H1 (cell line): ENCODE results near the gene NAGA. TPM values are rescaled to one million over a fixed set of nuclear protein-coding genes. Genes with fewer than 3 reads are reported as not detected.

Source experiments
- CTCF ChIA-PET: fragments of 300-600 bp; sonication (Branson Sonifier 250); formaldehyde crosslinking; loops from one replicate; lab custom pipeline; 2021; ENCODE audit not compliant: partially characterized antibody; lab: Charles Lee
- POLR2A ChIA-PET: fragments of 300-600 bp; sonication (Branson Sonifier 250); formaldehyde crosslinking; loops from one replicate; lab custom pipeline; 2021; ENCODE audit warnings: inconsistent platforms; ENCODE audit not compliant: partially characterized antibody; lab: Charles Lee
- DNase-seq, 2 experiments: peaks; one replicate each; pipeline versions ENCODE4 v3.0.0 to v3.0.0-alpha.2; 2010 to 2022; ENCODE audit warnings: low spot score in 2 of 2, low read depth in 1 of 2, mixed read lengths in 1 of 2
- FAIRE-seq: peaks from 2 replicates; lab custom pipeline; 2011; peaks lifted over from hg19 to GRCh38; lab: Jason Lieb, UNC
- H2AFZ ChIP-seq: 2 replicates; pipeline ENCODE4 v1.8.1; 2012; ENCODE audit warnings: low read length, inconsistent platforms
- H2AK5ac ChIP-seq: 2 replicates; pipeline ENCODE4 v1.6.1; 2013; ENCODE audit warnings: low read depth, low read length
- H2BK120ac ChIP-seq: replicated peaks from 2 replicates; pipeline ENCODE3; 2013; ENCODE audit warnings: low read depth, low read length, inconsistent platforms
- H2BK12ac ChIP-seq: 2 replicates; pipeline ENCODE4 v1.6.1; 2013; ENCODE audit warnings: low read depth, low read length
- H2BK15ac ChIP-seq: 2 replicates; pipeline ENCODE4 v1.6.1; 2013; ENCODE audit warnings: low read length
- H2BK20ac ChIP-seq: 2 replicates; pipeline ENCODE4 v1.6.1; 2013; ENCODE audit warnings: low read length
- H2BK5ac ChIP-seq: 2 replicates; pipeline ENCODE4 v1.6.1; 2013; ENCODE audit warnings: low read depth, low read length
- H3K14ac ChIP-seq: 2 replicates; pipeline ENCODE4 v1.6.1; 2013; ENCODE audit warnings: inconsistent platforms; ENCODE audit not compliant: insufficient read length
- H3K18ac ChIP-seq: 2 replicates; pipeline ENCODE4 v1.6.1; 2013; ENCODE audit warnings: low read length; ENCODE audit errors: extremely low read depth
- H3K23ac ChIP-seq: 2 replicates; pipeline ENCODE4 v1.6.1; 2013; ENCODE audit warnings: inconsistent platforms; ENCODE audit not compliant: insufficient read length
- H3K23me2 ChIP-seq: 2 replicates; pipeline ENCODE4 v1.6.1; 2013; ENCODE audit warnings: low read depth, low read length
- H3K27ac ChIP-seq: 2 replicates; pipeline ENCODE4 v1.6.1; 2011; ENCODE audit warnings: low read depth, low read length, inconsistent platforms
- H3K27me3 ChIP-seq, 4 experiments: replicated peaks in 1 of 4; 1 replicate in 1 of 4; 2 replicates in 3 of 4; pipeline versions ENCODE4 v1.6.1 to v1.8.1; 2011 to 2013; ENCODE audit warnings: low read length in 3 of 4, mild to moderate bottlenecking in 3 of 4, inconsistent platforms in 2 of 4, mixed read lengths in 2 of 4, moderate library complexity in 1 of 4; ENCODE audit not compliant: control insufficient read depth in 3 of 4, insufficient read depth in 3 of 4; ENCODE audit errors: extremely low read depth in 1 of 4
- H3K36me3 ChIP-seq, 4 experiments: 2 replicates each; pipeline versions ENCODE4 v1.6.1 to v1.8.1; 2011 to 2013; ENCODE audit warnings: mild to moderate bottlenecking in 4 of 4, low read length in 3 of 4, moderate library complexity in 2 of 4, control low read depth in 1 of 4, inconsistent platforms in 1 of 4; ENCODE audit not compliant: insufficient read depth in 4 of 4, control insufficient read depth in 2 of 4
- H3K4ac ChIP-seq: replicated peaks from 2 replicates; pipeline ENCODE3; 2013; ENCODE audit warnings: low read length, low read depth, mixed read lengths, inconsistent platforms; ENCODE audit not compliant: insufficient read length
- H3K4me1 ChIP-seq, 4 experiments: replicated peaks in 1 of 4; 1 replicate in 1 of 4; 2 replicates in 3 of 4; pipeline versions ENCODE4 v1.6.1 to v1.8.1; 2011 to 2013; ENCODE audit warnings: low read length in 3 of 4, inconsistent platforms in 2 of 4, mixed read lengths in 1 of 4; ENCODE audit not compliant: insufficient read depth in 4 of 4, control insufficient read depth in 3 of 4
- H3K4me2 ChIP-seq, 2 experiments: 2 replicates each; pipeline versions ENCODE4 v1.6.1 to v1.8.1; 2011 to 2013; ENCODE audit warnings: low read depth in 2 of 2, low read length in 2 of 2, control low read depth in 1 of 2, inconsistent platforms in 1 of 2, mild to moderate bottlenecking in 1 of 2; ENCODE audit not compliant: insufficient read depth in 1 of 2
- H3K4me3 ChIP-seq, 4 experiments: fragments of 200-600, 300-600 bp in 1 of 4; sonication (generic), shearing (Covaris generic), sonication (Bioruptor Twin) in 1 of 4; 2 replicates each; pipeline versions ENCODE4 v1.5.1 to v1.8.1; 2011 to 2016; ENCODE audit warnings: low read length in 4 of 4, low read depth in 3 of 4, control low read depth in 2 of 4, inconsistent platforms in 2 of 4, mild to moderate bottlenecking in 2 of 4, mixed read lengths in 1 of 4, moderate library complexity in 1 of 4; ENCODE audit not compliant: insufficient read depth in 2 of 4; ENCODE audit errors: extremely low read depth in 1 of 4
- H3K56ac ChIP-seq: replicated peaks from 2 replicates; pipeline ENCODE3; 2013; ENCODE audit warnings: low read depth, mild to moderate bottlenecking, mixed read lengths, low read length, inconsistent platforms; ENCODE audit not compliant: insufficient read length
- H3K79me1 ChIP-seq: 2 replicates; pipeline ENCODE4 v1.6.1; 2013; ENCODE audit warnings: low read depth, low read length, control low read depth
- H3K79me2 ChIP-seq, 2 experiments: 2 replicates each; pipeline versions ENCODE4 v1.6.1 to v1.8.1; 2012 to 2013; ENCODE audit warnings: low read length in 2 of 2, mild to moderate bottlenecking in 2 of 2, inconsistent platforms in 1 of 2; ENCODE audit not compliant: insufficient read depth in 2 of 2, control insufficient read depth in 1 of 2
- H3K9ac ChIP-seq, 4 experiments: replicated peaks in 1 of 4; 1 replicate in 1 of 4; 2 replicates in 3 of 4; pipeline versions ENCODE4 v1.6.1 to v1.8.1; 2011 to 2013; ENCODE audit warnings: low read depth in 3 of 4, low read length in 3 of 4, control low read depth in 2 of 4, mild to moderate bottlenecking in 2 of 4, moderate library complexity in 2 of 4, inconsistent platforms in 1 of 4; ENCODE audit errors: extremely low read depth in 1 of 4
- H3K9me3 ChIP-seq, 2 experiments: 2 replicates each; pipeline versions ENCODE4 v1.6.1 to v1.8.1; 2012 to 2013; ENCODE audit warnings: mild to moderate bottlenecking in 2 of 2, moderate library complexity in 2 of 2, control low read depth in 1 of 2, inconsistent platforms in 1 of 2, low read depth in 1 of 2, low read length in 1 of 2, mixed read lengths in 1 of 2; ENCODE audit not compliant: insufficient read depth in 2 of 2
- H4K20me1 ChIP-seq, 2 experiments: replicated peaks in 1 of 2; 2 replicates each; pipeline versions ENCODE3 to v1.8.1; 2011 to 2013; ENCODE audit warnings: inconsistent platforms in 2 of 2, low read length in 2 of 2, mild to moderate bottlenecking in 1 of 2; ENCODE audit not compliant: insufficient read depth in 2 of 2, control insufficient read depth in 1 of 2
- H4K5ac ChIP-seq: 2 replicates; pipeline ENCODE4 v1.6.1; 2013; ENCODE audit warnings: low read length, low read depth, mixed read lengths, inconsistent platforms; ENCODE audit not compliant: insufficient read length
- H4K8ac ChIP-seq: 2 replicates; pipeline ENCODE4 v1.8.0; 2013; ENCODE audit warnings: mild to moderate bottlenecking, moderate library complexity, low read length, inconsistent platforms; ENCODE audit not compliant: insufficient read depth; ENCODE audit errors: extremely low read depth
- H4K91ac ChIP-seq: replicated peaks from 2 replicates; pipeline ENCODE3; 2013; ENCODE audit warnings: low read length, mixed read lengths, inconsistent platforms; ENCODE audit not compliant: insufficient read length
- CBX5 ChIP-seq: fragments of 300-800, 300-1000 bp; sonication (generic); IDR thresholded peaks from 2 replicates; pipeline ENCODE4 v1.7.1; 2016; ENCODE audit warnings: antibody characterized with exemption, low read length, low read depth
- CHD1 ChIP-seq: IDR thresholded peaks from 2 replicates; pipeline ENCODE4 v1.6.1; 2012; ENCODE audit warnings: low read depth, low read length, improper control_type of control experiment
- CHD2 ChIP-seq: IDR thresholded peaks from 2 replicates; pipeline ENCODE4 v1.6.1; 2012; ENCODE audit warnings: low read length, improper control_type of control experiment
- E2F6 ChIP-seq: IDR thresholded peaks from 2 replicates; pipeline ENCODE4 v1.6.1; 2012; ENCODE audit warnings: inconsistent platforms
- EZH2 ChIP-seq: fragments of 200-600 bp; sonication (generic); IDR thresholded peaks from 2 replicates; pipeline ENCODE4 v1.7.1; 2012; ENCODE audit warnings: low read depth, mild to moderate bottlenecking, moderate library complexity, low read length, inconsistent platforms; ENCODE audit not compliant: severe bottlenecking
- JUN ChIP-seq: IDR thresholded peaks from 2 replicates; pipeline ENCODE4 v1.6.1; 2011; ENCODE audit warnings: low read depth, mild to moderate bottlenecking, improper control_type of control experiment, low read length
- KDM5A ChIP-seq: fragments of 200-600 bp; IDR thresholded peaks from 2 replicates; pipeline ENCODE4 v1.7.1; 2012; ENCODE audit warnings: mild to moderate bottlenecking, low read length, inconsistent platforms, mixed read lengths
- NANOG ChIP-seq: IDR thresholded peaks from 2 replicates; pipeline ENCODE4 v1.6.1; 2011; ENCODE audit warnings: low read length, low read depth, mild to moderate bottlenecking, inconsistent platforms; ENCODE audit not compliant: insufficient read depth, poor library complexity, severe bottlenecking
- POLR2A ChIP-seq, 2 experiments: IDR thresholded peaks; 1 replicate in 1 of 2; 2 replicates in 1 of 2; pipeline ENCODE4 v1.6.1; 2011; ENCODE audit warnings: low read depth in 2 of 2, low read length in 2 of 2, mild to moderate bottlenecking in 2 of 2; ENCODE audit errors: control extremely low read depth in 1 of 2
- POU5F1 ChIP-seq: IDR thresholded peaks from 2 replicates; pipeline ENCODE4 v1.6.1; 2011; ENCODE audit warnings: low read depth, mild to moderate bottlenecking, low read length, moderate library complexity
- RFX5 ChIP-seq: IDR thresholded peaks from 2 replicates; pipeline ENCODE4 v1.6.1; 2011; ENCODE audit warnings: low read depth, low read length, improper control_type of control experiment, borderline replicate concordance
- SRF ChIP-seq: IDR thresholded peaks from 2 replicates; pipeline ENCODE4 v1.6.1; 2011; ENCODE audit warnings: mild to moderate bottlenecking, low read depth, low read length, moderate library complexity
- TAF1 ChIP-seq: IDR thresholded peaks from 2 replicates; pipeline ENCODE4 v1.6.1; 2011; ENCODE audit warnings: mild to moderate bottlenecking, low read depth, low read length
- TAF7 ChIP-seq: optimal IDR thresholded peaks from 2 replicates; pipeline ENCODE3; 2011; ENCODE audit warnings: low read depth, mild to moderate bottlenecking, inconsistent platforms, low read length, moderate library complexity, borderline replicate concordance
- YY1 ChIP-seq: IDR thresholded peaks from 2 replicates; pipeline ENCODE4 v1.6.1; 2011; ENCODE audit warnings: low read depth, mild to moderate bottlenecking, low read length
- WGBS, 2 experiments: shearing (Covaris generic) in 1 of 2; methylation state at CpG; one replicate each; pipeline versions ENCODE4 v1.1.6 to v1.1.7; 2013 to 2015; ENCODE audit warnings: low lambda C conversion rate in 2 of 2, mixed read lengths in 2 of 2, inconsistent platforms in 1 of 2, low coverage in 1 of 2, missing lambda C conversion rate in 1 of 2; ENCODE audit not compliant: insufficient replicate concordance in 2 of 2, insufficient coverage in 1 of 2, insufficient read length in 1 of 2; ENCODE audit errors: extremely low coverage in 1 of 2, missing lambda C conversion rate in 1 of 2; 5-methylcytosine and 5-hydroxymethylcytosine counted together
- polyA plus RNA-seq, 7 experiments: library from polyadenylated mRNA; depleted of rRNA in 3 of 7; stranded (reverse) in 5 of 7; unstranded in 2 of 7; fragments of >200 nt in 5 of 7; fragments of 200-250 nt in 2 of 7; gene quantifications; 1 replicate in 5 of 7; 2 replicates in 1 of 7; 4 replicates in 1 of 7; pipeline versions ENCODE4 v1.2.1 to v1.2.3, GENCODE V29; 2011 to 2013; ENCODE audit warnings: missing spikeins in 2 of 7, mixed read lengths in 2 of 7
- total RNA-seq: library from RNA; stranded (reverse); fragmentation: NEBNext Ultra II Directional; extraction: Animal tissue kit (Norgen Biotek cat#: 25700); gene quantifications from 2 replicates; pipeline ENCODE4 v1.2.1, GENCODE V29; 2021

The NAGA gene
- total and polyA plus RNA-seq, 2 of the 8 experiments (the other 6 are each of a cell fraction or from before 2014, with no cell fraction given) = 14.8 to 30.7 TPM

- Histone ChIP-seq H3K9ac (no peak overlapping the region), H3K4me2 (no peak overlapping the region), H3K4ac (no peak overlapping the region), H2BK20ac (no peak overlapping the region), H3K27ac (no peak overlapping the region), H2AFZ (no peak overlapping the region), H3K79me1 (no peaks in the 10 kb centered on the region), H3K36me3 (no peaks in the 10 kb centered on the region), H2BK12ac (no peak overlapping the region), H4K91ac (no peak overlapping the region), H3K23me2 (no peaks in the 10 kb centered on the region), H4K20me1 (no peaks in the 10 kb centered on the region), H2BK120ac (no peak overlapping the region), H4K8ac (no peak overlapping the region), H3K56ac (no peak overlapping the region), H2BK5ac (no peak overlapping the region), H3K4me1 (no peaks in the 10 kb centered on the region), H4K5ac (no peak overlapping the region), H2AK5ac (no peak overlapping the region), H3K4me3 (no peak overlapping the region), H3K23ac (no peak overlapping the region), H3K79me2 (no peaks in the 10 kb centered on the region), H3K9me3 (0 out of 4 replicates have a peak, but pooled peaks cover 0 to 5% of the 10 kb centered on the region in 2 experiments), H3K18ac (no peak overlapping the region), H3K27me3 (peaks cover 0 to 1% (median 0%) of the 10 kb centered on the region in 4 experiments; a peak in 1 of 7 replicates), H2BK15ac (no peak overlapping the region), H3K14ac (no peak overlapping the region)
- POLR2A ChIA-PET = no interaction called here
- CTCF ChIA-PET = interaction anchor here (0.5 kb wide), 1 partner anchor 410 kb away, joined by 3 read pairs; no protein-coding TSS in a partner anchor
- FAIRE-seq (no peak), DNase-seq (no peak)
- 86% methylated on average over 3 of the region's 3 CpGs; no CpG with 5 or more reads in 1 of the 2 experiments for WGBS, 2 experiments
- TF ChIP-seq TAF1 (no peak), POU5F1 (no peak), NANOG (no peak), YY1 (no peak), RFX5 (no peak), CBX5 (no peak), JUN (no peak), KDM5A (no peak), CHD2 (no peak), E2F6 (no peak), POLR2A (IDR thresholded peaks at IDR 0.05; ENCODE audit: control extremely low read depth in 1 of 2, low read depth in 2 of 2, low read length in 2 of 2) (no peak), EZH2 (no peak), TAF7 (no peak), SRF (no peak), CHD1 (no peak)
These were observed 17.8 kb downstream of the NAGA start for GRCh38 chr22:42052765-42053164.
